Kidney (tissue), 22 donors: ENCODE data around the gene RFXANK. TPM values are rescaled to one million over a fixed set of nuclear protein-coding genes. Genes with fewer than 3 reads are reported as not detected.

Experiments used
- DNase-seq, 5 donors: peaks; one replicate each; pipeline ENCODE4 v3.0.0-alpha.2; 2013 to 2020
- FAIRE-seq: peaks from 2 replicates; lab custom pipeline; 2012; peaks lifted over from hg19 to GRCh38; lab: Jason Lieb, UNC
- H3K27ac ChIP-seq, 2 donors: one replicate each; pipeline ENCODE4 v1.7.0; 2013; ENCODE audit warnings: low read depth in 2 of 2, low read length in 2 of 2, inconsistent platforms in 1 of 2
- H3K27me3 ChIP-seq: one replicate; pipeline ENCODE4 v1.7.1; 2013; ENCODE audit warnings: low read length, inconsistent platforms; ENCODE audit not compliant: control insufficient read depth, insufficient read depth
- H3K36me3 ChIP-seq, 3 donors: one replicate each; pipeline versions ENCODE4 v1.7.0 to v1.7.1; 2013; ENCODE audit warnings: low read length in 3 of 3, control low read depth in 1 of 3, inconsistent platforms in 1 of 3; ENCODE audit not compliant: insufficient read depth in 3 of 3, control insufficient read depth in 2 of 3
- H3K4me1 ChIP-seq, 3 donors: one replicate each; pipeline versions ENCODE4 v1.7.0 to v1.7.1; 2013; ENCODE audit warnings: low read length in 3 of 3, inconsistent platforms in 1 of 3, low read depth in 1 of 3; ENCODE audit not compliant: control insufficient read depth in 2 of 3, insufficient read depth in 2 of 3
- H3K4me3 ChIP-seq, 3 donors: one replicate each; pipeline versions ENCODE4 v1.7.0 to v1.8.1; 2013; ENCODE audit warnings: low read length in 3 of 3, control low read depth in 1 of 3, inconsistent platforms in 1 of 3
- H3K9ac ChIP-seq, 3 donors: one replicate each; pipeline versions ENCODE4 v1.7.0 to v1.7.1; 2013; ENCODE audit warnings: low read length in 3 of 3, control low read depth in 1 of 3, inconsistent platforms in 1 of 3
- H3K9me3 ChIP-seq, 3 donors: one replicate each; pipeline versions ENCODE4 v1.7.0 to v1.7.1; 2013; ENCODE audit warnings: low read length in 3 of 3, control low read depth in 1 of 3, inconsistent platforms in 1 of 3; ENCODE audit not compliant: control insufficient read depth in 2 of 3, insufficient read depth in 1 of 3
- intact Hi-C: fragments of 100-400 bp; cut with DNase I; formaldehyde crosslinking; loops from one replicate; pipeline ENCODE4 v1.11.1; 2022
- long read RNA-seq, 10 donors: library from polyadenylated mRNA in 1 of 10; unstranded in 1 of 10; transcript quantifications; one replicate each; pipeline ENCODE4 v2.0.0 and lab custom pipeline, GENCODE V29; 2021 to 2026
- polyA plus RNA-seq: library from polyadenylated mRNA; stranded (reverse); fragments of 350-450 nt; fragmentation: Illumina TruSeq; extraction: RNeasy Lipid Tissue Mini Kit (QIAGEN cat#74804); gene quantifications from one replicate; pipeline ENCODE4 v1.2.3, GENCODE V29; 2014; ENCODE audit warnings: low read depth, low replicate concordance; ENCODE audit not compliant: insufficient read depth
- total RNA-seq: library from RNA; stranded (reverse); fragmentation: NEBNext Ultra II Directional; extraction: Animal tissue kit (Norgen Biotek cat#: 25700); gene quantifications from one replicate; pipeline ENCODE4 v1.2.1, GENCODE V29; 2021
- TF ChIP-seq, protein P1 (sequence below): IDR thresholded peaks from 3 replicates; pipeline ENCODE4 v1.5.1; 2012; ENCODE audit warnings: mild to moderate bottlenecking, moderate library complexity, borderline replicate concordance; ENCODE audit not compliant: insufficient read depth; ENCODE audit errors: extremely low read depth
- donor health status: control.
- donor health status: control.
- donor health status: control.
- donor health status: control.
- donor health status: control.
- donor health status: DM: yes; HTN: yes; CAD: no.
- donor health status: Normal renal cell carcinoma (clear cell type).

RFXANK gene
- total RNA-seq = 70.7 TPM
- 133 TPM for polyA plus RNA-seq
- long read RNA-seq, donor 1, transcript RFXANK-203 (9 exons, 1,212 nt) = major isoform, 5 of 23 reads
- long read RNA-seq, donor 1, partial matches to known transcripts = 8 of 23 reads
- long read RNA-seq, donor 1, other reads (novel, unspliced or antisense) = 5 of 23 reads
- long read RNA-seq, donor 2, partial matches to known transcripts = 7 of 34 reads
- long read RNA-seq, donor 2, other reads (novel, unspliced or antisense) = 19 of 34 reads
- long read RNA-seq, donor 3, transcript RFXANK-203 (9 exons, 1,212 nt) = major isoform, 8 of 25 reads
- long read RNA-seq, donor 3, partial matches to known transcripts = 7 of 25 reads
- long read RNA-seq, donor 3, other reads (novel, unspliced or antisense) = 8 of 25 reads
- long read RNA-seq, donor 4, partial matches to known transcripts = 0 of 16 reads
- long read RNA-seq, donor 4, other reads (novel, unspliced or antisense) = 8 of 16 reads
- long read RNA-seq, donor 5 = 0 reads
- long read RNA-seq, donor 6, transcript RFXANK-208 (3 exons, 389 nt) = minor isoform, 6 of 65 reads
- long read RNA-seq, donor 6, transcript RFXANK-203 (9 exons, 1,212 nt) = major isoform, 11 of 65 reads
- long read RNA-seq, donor 6, partial matches to known transcripts = 35 of 65 reads
- long read RNA-seq, donor 6, other reads (novel, unspliced or antisense) = 7 of 65 reads
- long read RNA-seq, donor 7, transcript RFXANK-203 (9 exons, 1,212 nt) = major isoform, 16 of 59 reads
- long read RNA-seq, donor 7, partial matches to known transcripts = 24 of 59 reads
- long read RNA-seq, donor 7, other reads (novel, unspliced or antisense) = 15 of 59 reads
- long read RNA-seq, donor 8, transcript RFXANK-203 (9 exons, 1,212 nt) = major isoform, 13 of 39 reads
- long read RNA-seq, donor 8, partial matches to known transcripts = 9 of 39 reads
- long read RNA-seq, donor 8, other reads (novel, unspliced or antisense) = 15 of 39 reads
- long read RNA-seq, donor 9, transcript RFXANK-203 (9 exons, 1,212 nt) = major isoform, 8 of 12 reads
- long read RNA-seq, donor 9, partial matches to known transcripts = 0 of 12 reads
- long read RNA-seq, donor 9, other reads (novel, unspliced or antisense) = 0 of 12 reads
- long read RNA-seq, donor 10, transcript RFXANK-203 (9 exons, 1,212 nt) = major isoform, 9 of 72 reads
- long read RNA-seq, donor 10, partial matches to known transcripts = 36 of 72 reads
- long read RNA-seq, donor 10, other reads (novel, unspliced or antisense) = 23 of 72 reads

DNA sequence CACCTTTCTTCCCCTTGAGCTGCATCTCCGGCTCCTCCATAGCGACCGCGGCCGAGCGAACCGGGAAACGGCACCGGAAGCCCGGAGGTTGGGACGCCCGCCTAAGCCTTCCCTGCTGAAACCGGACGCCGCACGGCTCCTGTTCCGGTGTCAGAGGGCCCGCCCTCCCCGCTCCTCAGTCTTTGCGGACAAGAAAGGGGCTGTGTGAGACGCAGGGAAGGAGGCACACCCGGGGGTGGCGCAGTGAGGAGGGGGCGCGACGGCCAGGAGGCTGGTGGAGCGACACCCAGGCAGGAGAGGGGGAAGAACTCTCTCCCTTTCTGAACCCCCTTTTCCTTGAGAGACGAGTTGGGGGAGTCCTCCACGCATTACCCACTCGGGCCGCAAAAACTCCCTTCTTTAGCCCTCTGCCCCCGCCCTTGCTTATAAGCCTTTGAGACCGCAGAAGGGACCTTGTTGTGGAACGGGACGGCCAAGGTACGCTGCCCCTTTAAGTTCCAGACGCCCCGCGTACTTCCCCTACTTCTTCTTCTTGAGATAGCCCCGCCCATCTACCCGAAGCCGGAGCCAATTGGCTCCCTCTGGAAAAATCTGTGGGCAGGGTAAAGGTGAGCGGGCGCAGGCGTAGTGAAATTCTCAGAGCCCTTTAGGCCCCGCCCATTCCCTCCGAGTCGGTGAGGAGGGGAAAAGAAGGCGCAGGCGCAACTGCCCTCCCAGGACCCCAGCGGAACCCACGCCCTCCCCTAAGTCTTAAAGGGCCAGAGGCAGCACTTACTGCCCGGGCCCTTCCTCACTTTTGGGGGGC, at the start of gene RFXANK, which contains the start of gene BORCS8:
Gene RFXANK (plus strand): TSS at position 181 of the 805 bp plus-strand sequence. CDS start 1,689 bp downstream, outside the sequence.
Gene BORCS8 (minus strand): TSS at position 75 of the 805 bp plus-strand sequence. CDS start 35 bp downstream, at position 40.
- DNase-seq = peak; percentile 99 to 100 (median 100)
- TF ChIP-seq, protein P1, sequence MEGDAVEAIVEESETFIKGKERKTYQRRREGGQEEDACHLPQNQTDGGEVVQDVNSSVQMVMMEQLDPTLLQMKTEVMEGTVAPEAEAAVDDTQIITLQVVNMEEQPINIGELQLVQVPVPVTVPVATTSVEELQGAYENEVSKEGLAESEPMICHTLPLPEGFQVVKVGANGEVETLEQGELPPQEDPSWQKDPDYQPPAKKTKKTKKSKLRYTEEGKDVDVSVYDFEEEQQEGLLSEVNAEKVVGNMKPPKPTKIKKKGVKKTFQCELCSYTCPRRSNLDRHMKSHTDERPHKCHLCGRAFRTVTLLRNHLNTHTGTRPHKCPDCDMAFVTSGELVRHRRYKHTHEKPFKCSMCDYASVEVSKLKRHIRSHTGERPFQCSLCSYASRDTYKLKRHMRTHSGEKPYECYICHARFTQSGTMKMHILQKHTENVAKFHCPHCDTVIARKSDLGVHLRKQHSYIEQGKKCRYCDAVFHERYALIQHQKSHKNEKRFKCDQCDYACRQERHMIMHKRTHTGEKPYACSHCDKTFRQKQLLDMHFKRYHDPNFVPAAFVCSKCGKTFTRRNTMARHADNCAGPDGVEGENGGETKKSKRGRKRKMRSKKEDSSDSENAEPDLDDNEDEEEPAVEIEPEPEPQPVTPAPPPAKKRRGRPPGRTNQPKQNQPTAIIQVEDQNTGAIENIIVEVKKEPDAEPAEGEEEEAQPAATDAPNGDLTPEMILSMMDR = peak; percentile 2
- peak within 1 kb of the TSS; percentile 89 to 99 (median 99) for H3K9ac ChIP-seq
- H3K9me3 ChIP-seq = no peaks in the 10 kb centered on the region
- peaks cover 0 to 3% (median 0%) of the 10 kb centered on the region in 3 donors for H3K36me3 ChIP-seq
- FAIRE-seq = peak; percentile 98
- peaks cover 0 to 18% (median 4%) of the 10 kb centered on the region in 3 donors for H3K4me1 ChIP-seq
- peak within 1 kb of the TSS; percentile 88 to 99 (median 98) for H3K4me3 ChIP-seq
- no peaks in the 10 kb centered on the region for H3K27me3 ChIP-seq
- H3K27ac ChIP-seq = peak within 1 kb of the TSS; percentile 100
- intact Hi-C loops = no loop called here

DNA sequence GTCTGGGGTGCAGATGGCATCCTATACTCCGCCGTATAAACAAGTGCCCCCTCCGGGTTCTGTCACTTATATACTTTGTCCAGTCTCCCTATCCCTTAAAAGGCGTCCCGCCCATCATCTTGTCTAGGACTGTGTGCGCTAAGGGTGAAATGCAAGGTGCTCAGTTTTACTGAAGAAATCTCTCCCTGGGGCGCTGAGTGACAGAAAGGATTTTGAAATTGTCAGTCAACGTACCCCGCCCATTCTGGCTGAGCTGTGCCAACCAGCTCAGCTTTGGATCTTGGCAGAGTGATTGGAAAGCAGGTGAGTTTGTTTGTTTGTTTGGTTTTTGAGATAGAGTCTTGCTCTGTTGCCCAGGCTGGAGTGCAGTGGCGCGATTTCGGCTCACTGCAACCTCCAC, 49.7 kb upstream of the RFXANK start:
- Histone ChIP-seq H3K27ac (no peak overlapping the region), H3K27me3 (no peaks in the 10 kb centered on the region), H3K4me1 (peaks cover 0 to 3% (median 2%) of the 10 kb centered on the region in 3 donors), H3K9ac (no peak overlapping the region), H3K4me3 (no peak overlapping the region), H3K36me3 (no peaks in the 10 kb centered on the region), H3K9me3 (no peaks in the 10 kb centered on the region)
- no peak for FAIRE-seq
- TF ChIP-seq, protein P1 = no peak
- no peak for DNase-seq
- intact Hi-C loops = no loop called here

GRCh38 chr19:19145281-19145680, 46.8 kb upstream of the RFXANK start:
- Histone ChIP-seq H3K27me3 (no peaks in the 10 kb centered on the region), H3K9ac (no peak overlapping the region), H3K4me1 (no peaks in the 10 kb centered on the region), H3K36me3 (no peaks in the 10 kb centered on the region), H3K4me3 (no peak overlapping the region), H3K27ac (no peak overlapping the region), H3K9me3 (no peaks in the 10 kb centered on the region)
- TF ChIP-seq, protein P1 = no peak
- DNase-seq = no peak
- no peak for FAIRE-seq
- intact Hi-C loops = no loop called here
